OCI-LY1 (cell line): ENCODE measurements around the gene OPN4.

Source experiments
- H2AFZ ChIP-seq: fragments of 200-600 bp; sonication (generic), shearing (Covaris generic); 2 replicates; pipeline ENCODE4 v1.6.0; 2014; ENCODE audit warnings: antibody characterized with exemption, mild to moderate bottlenecking, low read length
- H3F3A ChIP-seq: fragments of 200-600 bp; sonication (generic), shearing (Covaris generic); 2 replicates; pipeline ENCODE4 v1.6.0; 2014; ENCODE audit warnings: mild to moderate bottlenecking, antibody characterized with exemption, low read length, moderate library complexity; ENCODE audit not compliant: insufficient read depth
- H3K27ac ChIP-seq: fragments of 200-600 bp; sonication (generic); 2 replicates; pipeline ENCODE4 v1.5.1; 2014; ENCODE audit warnings: low read length, mixed run types, mild to moderate bottlenecking, low read depth; ENCODE audit not compliant: poor library complexity, severe bottlenecking
- H3K27me3 ChIP-seq: fragments of 200-600 bp; sonication (generic); 2 replicates; pipeline ENCODE4 v1.6.0; 2014; ENCODE audit warnings: antibody characterized with exemption, mild to moderate bottlenecking, low read length, moderate library complexity; ENCODE audit not compliant: insufficient read depth
- H3K36me3 ChIP-seq: fragments of 200-600 bp; sonication (generic); 2 replicates; pipeline ENCODE4 v1.6.1; 2014; ENCODE audit warnings: mild to moderate bottlenecking, antibody characterized with exemption, low read length, moderate library complexity, mixed read lengths; ENCODE audit not compliant: insufficient read depth
- H3K4me1 ChIP-seq: fragments of 200-600 bp; sonication (generic); 2 replicates; pipeline ENCODE4 v1.5.1; 2014; ENCODE audit warnings: mild to moderate bottlenecking, low read length, moderate library complexity; ENCODE audit not compliant: insufficient read depth, severe bottlenecking
- H3K4me2 ChIP-seq: fragments of 200-600 bp; sonication (generic), shearing (Covaris generic); 2 replicates; pipeline ENCODE4 v1.6.1; 2014; ENCODE audit warnings: low read length
- H3K4me3 ChIP-seq: fragments of 200-600 bp; sonication (generic); 2 replicates; pipeline ENCODE4 v1.5.1; 2014; ENCODE audit warnings: low read length, low read depth, mild to moderate bottlenecking, mixed read lengths; ENCODE audit not compliant: poor library complexity, severe bottlenecking
- H3K79me2 ChIP-seq: fragments of 200-600 bp; shearing (Covaris generic); 2 replicates; pipeline ENCODE4 v1.6.1; 2016; ENCODE audit warnings: mixed run types, low read length, mixed read lengths; ENCODE audit not compliant: insufficient read depth
- H3K9ac ChIP-seq: fragments of 200-600 bp; sonication (generic), shearing (Covaris generic); 2 replicates; pipeline ENCODE4 v1.6.1; 2014; ENCODE audit warnings: mild to moderate bottlenecking, low read length, mixed read lengths
- H3K9me2 ChIP-seq: fragments of 200-600 bp; sonication (generic), shearing (Covaris generic); 2 replicates; pipeline ENCODE4 v1.6.1; 2014; ENCODE audit warnings: low read depth, mild to moderate bottlenecking, low read length, mixed read lengths
- H3K9me3 ChIP-seq: fragments of 200-600 bp; shearing (Covaris generic); 2 replicates; pipeline ENCODE4 v1.6.1; 2014; ENCODE audit warnings: low read length, mixed read lengths
- H4K20me1 ChIP-seq: fragments of 200-600 bp; sonication (generic), shearing (Covaris generic); 2 replicates; pipeline ENCODE4 v1.6.0; 2016; ENCODE audit warnings: mild to moderate bottlenecking, low read length; ENCODE audit not compliant: insufficient read depth
- CTCF ChIP-seq: fragments of 200-600 bp; sonication (generic), shearing (Covaris generic); IDR thresholded peaks from 2 replicates; pipeline ENCODE4 v1.5.1; 2017; ENCODE audit warnings: mild to moderate bottlenecking, antibody characterized with exemption, low read length, moderate library complexity, mixed read lengths
- EZH2 ChIP-seq: fragments of 200-600 bp; sonication (generic), shearing (Covaris generic); IDR thresholded peaks from 2 replicates; pipeline ENCODE4 v1.8.0; 2017; ENCODE audit warnings: borderline replicate concordance, mixed run types, mild to moderate bottlenecking, antibody characterized with exemption, low read length, moderate library complexity, mixed read lengths

The OPN4 gene

GRCh38 chr10:86646532-86646931 is 7.8 kb upstream of the OPN4 start:
- Histone ChIP-seq H3K4me3 (no peak overlapping the region), H3F3A (no peaks in the 10 kb centered on the region), H3K4me2 (no peak overlapping the region), H4K20me1 (no peaks in the 10 kb centered on the region), H3K36me3 (no peaks in the 10 kb centered on the region; the same call in 1 of the 2 replicates), H2AFZ (no peak overlapping the region), H3K9me2 (no peaks in the 10 kb centered on the region), H3K9ac (no peak overlapping the region), H3K79me2 (no peaks in the 10 kb centered on the region), H3K27me3 (0 out of 2 replicates have a peak, but pooled peaks cover 2% of the 10 kb centered on the region), H3K9me3 (peaks cover 4% of the 10 kb centered on the region), H3K27ac (no peak overlapping the region), H3K4me1 (no peaks in the 10 kb centered on the region)
- no peak for TF ChIP-seq EZH2
- no peak for TF ChIP-seq CTCF

GRCh38 chr10:86646933-86647332 is 7.4 kb upstream of the OPN4 start:
- no peak overlapping the region for H3K4me3 ChIP-seq
- H3K9me3 ChIP-seq, result peaks cover under 1% of the 10 kb centered on the region; the same call in 1 of the 2 replicates
- no peaks in the 10 kb centered on the region for H3K4me1 ChIP-seq
- no peak overlapping the region for H2AFZ ChIP-seq
- TF ChIP-seq EZH2, result no peak
- TF ChIP-seq CTCF, result no peak
- no peaks in the 10 kb centered on the region for H4K20me1 ChIP-seq
- H3K36me3 ChIP-seq, result no peaks in the 10 kb centered on the region; the same call in 1 of the 2 replicates
- 0 out of 2 replicates have a peak, but pooled peaks cover 2% of the 10 kb centered on the region for H3K27me3 ChIP-seq
- H3K9me2 ChIP-seq, result no peaks in the 10 kb centered on the region
- no peak overlapping the region for H3K9ac ChIP-seq
- no peaks in the 10 kb centered on the region for H3F3A ChIP-seq
- no peaks in the 10 kb centered on the region for H3K79me2 ChIP-seq
- H3K4me2 ChIP-seq, result no peak overlapping the region
- no peak overlapping the region for H3K27ac ChIP-seq

- no peaks in the 10 kb centered on the region for H3K9me2 ChIP-seq
- H3K27me3 ChIP-seq, result 0 out of 2 replicates have a peak, but pooled peaks cover 2% of the 10 kb centered on the region
- H3K4me3 ChIP-seq, result no peak overlapping the region
- no peaks in the 10 kb centered on the region for H3K4me1 ChIP-seq
- H3K9me3 ChIP-seq, result no peaks in the 10 kb centered on the region
- no peak overlapping the region for H2AFZ ChIP-seq
- H3K27ac ChIP-seq, result no peak overlapping the region
- H3K9ac ChIP-seq, result no peak overlapping the region
- no peaks in the 10 kb centered on the region for H3F3A ChIP-seq
- H3K79me2 ChIP-seq, result no peaks in the 10 kb centered on the region
- H3K36me3 ChIP-seq, result no peaks in the 10 kb centered on the region
- H3K4me2 ChIP-seq, result no peak overlapping the region
- TF ChIP-seq EZH2 (no peak), CTCF (no peak)
- no peaks in the 10 kb centered on the region for H4K20me1 ChIP-seq
These were observed 6.3 kb upstream of the OPN4 start for GRCh38 chr10:86647773-86648703.
